ENCODE results near the gene NNMT. TPM values are rescaled to one million over a fixed set of nuclear protein-coding genes. Genes with fewer than 3 reads are reported as not detected.

NNMT gene
- total RNA-seq, 1 donor from 2014 or later: 375 TPM

- DNase-seq (ENCODE audit: low spot score): no peak
Measured at GRCh38 chr11:114251815-114252337, 44.3 kb upstream of the NNMT start.

GRCh38 chr11:114252767-114253166 is 43.4 kb upstream of the NNMT start:
- Mint-ChIP-seq H3K4me3 (ENCODE audit: unreplicated experiment) (no peak overlapping the region), H3K27me3 (ENCODE audit: low read depth) (peaks cover 4% of the 10 kb centered on the region), H3K9me3 (ENCODE audit: low read depth) (no peaks in the 10 kb centered on the region), H3K27ac (ENCODE audit: unreplicated experiment) (peak overlapping the region; percentile 72), H3K36me3 (ENCODE audit: low read depth) (peaks cover 29% of the 10 kb centered on the region), H3K4me1 (ENCODE audit: low read depth) (peaks cover 16% of the 10 kb centered on the region)
- TF ChIP-seq CTCF (IDR thresholded peaks at IDR 0.05): no peak
- no peak for DNase-seq (ENCODE audit: low spot score)

More at GRCh38 chr11:114251815-114252337, 44.3 kb upstream of the NNMT start:
- TF ChIP-seq CTCF (IDR thresholded peaks at IDR 0.05): no peak
- Mint-ChIP-seq H3K9me3 (ENCODE audit: low read depth) (no peaks in the 10 kb centered on the region), H3K27me3 (ENCODE audit: low read depth) (peaks cover 4% of the 10 kb centered on the region), H3K36me3 (ENCODE audit: low read depth) (peaks cover 33% of the 10 kb centered on the region), H3K27ac (ENCODE audit: unreplicated experiment) (no peak overlapping the region), H3K4me1 (ENCODE audit: low read depth) (peaks cover 8% of the 10 kb centered on the region), H3K4me3 (ENCODE audit: unreplicated experiment) (no peak overlapping the region)

DNA sequence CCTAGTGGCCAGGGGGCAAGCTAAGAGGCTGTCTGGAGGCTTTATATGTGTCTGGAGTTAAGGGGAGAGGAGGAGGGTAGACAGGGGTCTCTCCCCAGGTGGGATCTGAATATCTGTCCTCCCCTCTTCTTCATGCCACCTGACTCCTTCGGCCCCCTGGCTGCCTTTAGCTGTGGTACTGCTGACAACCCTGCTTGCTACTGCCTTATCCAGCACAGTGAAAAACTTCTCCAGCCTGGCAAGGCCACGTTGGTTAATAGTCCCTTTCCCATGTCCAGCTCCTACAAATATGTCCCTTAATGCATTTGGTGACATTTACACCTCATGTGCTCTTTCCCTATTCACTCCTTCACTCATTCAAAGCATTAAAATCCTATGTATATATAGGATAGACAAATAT is 42.4 kb upstream of the NNMT start:
- no peak overlapping the region for H3K27ac Mint-ChIP-seq (ENCODE audit: unreplicated experiment)
- peaks cover 24% of the 10 kb centered on the region for H3K36me3 Mint-ChIP-seq (ENCODE audit: low read depth)
- H3K27me3 Mint-ChIP-seq (ENCODE audit: low read depth): peaks cover 4% of the 10 kb centered on the region

DNA sequence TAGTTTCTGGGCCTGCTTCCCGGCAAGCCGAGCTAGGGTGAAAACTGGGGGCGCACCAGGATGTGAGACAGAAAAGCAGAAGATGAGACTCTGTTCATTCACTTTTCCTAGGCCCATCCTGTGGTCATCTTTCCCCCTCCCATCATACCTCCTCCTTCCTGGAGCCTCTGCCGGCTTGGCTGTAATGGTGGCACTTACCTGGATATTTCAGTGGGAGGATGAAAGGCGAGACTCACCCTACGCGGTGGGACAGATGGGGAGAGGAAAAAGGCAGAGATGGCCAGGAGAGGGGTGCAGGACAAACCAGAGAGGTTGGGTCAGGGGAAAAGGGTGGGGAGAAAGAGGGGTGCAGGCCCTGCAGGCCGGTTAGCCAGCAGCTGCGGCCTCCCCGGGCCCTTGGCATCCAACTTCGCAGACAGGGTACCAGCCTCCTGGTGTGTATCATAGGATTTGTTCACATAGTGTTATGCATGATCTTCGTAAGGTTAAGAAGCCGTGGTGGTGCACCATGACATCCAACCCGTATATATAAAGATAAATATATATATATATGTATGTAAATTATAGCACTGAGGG is 41.5 kb upstream of the NNMT start:
- no peak overlapping the region for H3K4me3 Mint-ChIP-seq (ENCODE audit: unreplicated experiment)
- peaks cover 29% of the 10 kb centered on the region for H3K4me1 Mint-ChIP-seq (ENCODE audit: low read depth)
- no peak overlapping the region for H3K27ac Mint-ChIP-seq (ENCODE audit: unreplicated experiment)
- H3K9me3 Mint-ChIP-seq (ENCODE audit: low read depth): no peaks in the 10 kb centered on the region
- TF ChIP-seq CTCF (IDR thresholded peaks at IDR 0.05): no peak
- H3K36me3 Mint-ChIP-seq (ENCODE audit: low read depth): peaks cover 24% of the 10 kb centered on the region
- no peak for DNase-seq (ENCODE audit: low spot score)
- peaks cover 4% of the 10 kb centered on the region for H3K27me3 Mint-ChIP-seq (ENCODE audit: low read depth)

More for the DNA sequence above, 42.4 kb upstream of the NNMT start:
- H3K9me3 Mint-ChIP-seq (ENCODE audit: low read depth): no peaks in the 10 kb centered on the region
- H3K4me1 Mint-ChIP-seq (ENCODE audit: low read depth): peaks cover 25% of the 10 kb centered on the region
- peak; percentile 41 for TF ChIP-seq CTCF (IDR thresholded peaks at IDR 0.05)
- DNase-seq (ENCODE audit: low spot score): no peak
- H3K4me3 Mint-ChIP-seq (ENCODE audit: unreplicated experiment): no peak overlapping the region

DNA sequence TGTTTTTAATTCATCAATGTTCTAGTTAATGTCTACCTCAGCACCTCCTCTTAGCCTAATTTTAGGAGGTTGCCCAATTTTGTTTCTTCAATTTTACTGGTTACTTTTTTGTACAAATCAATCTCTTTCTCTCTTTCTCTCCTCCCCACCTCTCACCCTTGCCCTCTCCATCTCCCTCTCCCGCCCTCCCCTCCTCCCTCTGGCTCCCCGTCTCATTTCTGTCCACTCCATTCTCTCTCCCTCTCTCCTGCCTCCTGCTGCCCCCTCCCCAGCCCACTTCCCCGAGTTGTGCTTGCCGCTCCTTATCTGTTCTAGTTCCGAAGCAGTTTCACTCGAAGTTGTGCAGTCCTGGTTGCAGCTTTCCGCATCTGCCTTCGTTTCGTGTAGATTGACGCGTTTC is 40.9 kb upstream of the NNMT start:
- no peak overlapping the region for H3K27ac Mint-ChIP-seq (ENCODE audit: unreplicated experiment)
- H3K4me3 Mint-ChIP-seq (ENCODE audit: unreplicated experiment): no peak overlapping the region
- H3K36me3 Mint-ChIP-seq (ENCODE audit: low read depth): peaks cover 21% of the 10 kb centered on the region
- TF ChIP-seq CTCF (IDR thresholded peaks at IDR 0.05): no peak
- peaks cover 35% of the 10 kb centered on the region for H3K4me1 Mint-ChIP-seq (ENCODE audit: low read depth)
- H3K9me3 Mint-ChIP-seq (ENCODE audit: low read depth): no peaks in the 10 kb centered on the region
- DNase-seq (ENCODE audit: low spot score): no peak
- peaks cover 3% of the 10 kb centered on the region for H3K27me3 Mint-ChIP-seq (ENCODE audit: low read depth)

Data from chondrocyte (in vitro differentiated cells).